Stomach smooth muscle (tissue), 2 donors: Measurements from ENCODE around the gene CCT8.
"Not testable (repeated sequence)": the region's sequence is repeated elsewhere in the genome, so short reads cannot be mapped to it uniquely, and the experiment has no call there.

Experiments used
- H3K27ac ChIP-seq: one replicate; pipeline ENCODE4 v1.7.0; 2013; ENCODE audit warnings: mild to moderate bottlenecking, low read length, inconsistent platforms
- H3K27me3 ChIP-seq, 2 donors: one replicate each; pipeline ENCODE4 v1.7.0; 2013; ENCODE audit warnings: low read length in 2 of 2; ENCODE audit not compliant: insufficient read depth in 2 of 2, control insufficient read depth in 1 of 2
- H3K36me3 ChIP-seq, 2 donors: one replicate each; pipeline ENCODE4 v1.7.0; 2013; ENCODE audit warnings: low read length in 2 of 2; ENCODE audit not compliant: control insufficient read depth in 2 of 2, insufficient read depth in 2 of 2
- H3K4me1 ChIP-seq: one replicate; pipeline ENCODE4 v1.7.0; 2013; ENCODE audit warnings: low read length; ENCODE audit not compliant: control insufficient read depth, insufficient read depth
- H3K4me3 ChIP-seq, 2 donors: one replicate each; pipeline ENCODE4 v1.7.0; 2013; ENCODE audit warnings: low read length in 2 of 2
- H3K9ac ChIP-seq, 2 donors: one replicate each; pipeline ENCODE4 v1.7.0; 2013; ENCODE audit warnings: low read length in 2 of 2, mild to moderate bottlenecking in 1 of 2
- H3K9me3 ChIP-seq, 2 donors: one replicate each; pipeline ENCODE4 v1.7.0; 2013; ENCODE audit warnings: low read length in 2 of 2; ENCODE audit not compliant: control insufficient read depth in 2 of 2
- donor health status: healthy.
- donor health status: Pancreatic carcinoma.

Gene CCT8

DNA sequence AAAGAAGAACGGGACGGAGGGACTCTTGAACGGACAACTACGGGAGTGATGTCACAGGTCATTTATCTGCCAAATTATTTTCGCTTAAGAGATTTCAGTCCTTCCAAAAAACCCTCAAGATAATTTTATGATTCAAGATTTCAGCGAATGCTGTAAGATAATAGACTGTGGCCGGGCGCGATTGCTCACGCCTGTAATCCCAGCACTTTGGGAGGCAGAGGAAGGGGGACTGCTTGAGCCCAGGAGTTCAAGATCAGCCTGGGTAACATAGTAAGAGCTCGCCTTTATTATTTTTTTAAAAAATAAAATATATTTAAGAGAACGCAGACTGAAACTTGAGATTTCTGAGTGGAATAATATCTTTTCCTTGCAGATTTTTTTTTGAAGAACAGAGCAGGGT is 54.9 kb downstream of the CCT8 start:
- Histone ChIP-seq H3K9ac (peak overlapping the region; percentile 68 to 72), H3K4me1 (peaks cover 5% of the 10 kb centered on the region), H3K36me3 (no peaks in the 10 kb centered on the region), H3K27ac (peak overlapping the region; percentile 46), H3K9me3 (no peaks in the 10 kb centered on the region), H3K27me3 (no peaks in the 10 kb centered on the region), H3K4me3 (peak overlapping the region; percentile 76 to 98)

DNA sequence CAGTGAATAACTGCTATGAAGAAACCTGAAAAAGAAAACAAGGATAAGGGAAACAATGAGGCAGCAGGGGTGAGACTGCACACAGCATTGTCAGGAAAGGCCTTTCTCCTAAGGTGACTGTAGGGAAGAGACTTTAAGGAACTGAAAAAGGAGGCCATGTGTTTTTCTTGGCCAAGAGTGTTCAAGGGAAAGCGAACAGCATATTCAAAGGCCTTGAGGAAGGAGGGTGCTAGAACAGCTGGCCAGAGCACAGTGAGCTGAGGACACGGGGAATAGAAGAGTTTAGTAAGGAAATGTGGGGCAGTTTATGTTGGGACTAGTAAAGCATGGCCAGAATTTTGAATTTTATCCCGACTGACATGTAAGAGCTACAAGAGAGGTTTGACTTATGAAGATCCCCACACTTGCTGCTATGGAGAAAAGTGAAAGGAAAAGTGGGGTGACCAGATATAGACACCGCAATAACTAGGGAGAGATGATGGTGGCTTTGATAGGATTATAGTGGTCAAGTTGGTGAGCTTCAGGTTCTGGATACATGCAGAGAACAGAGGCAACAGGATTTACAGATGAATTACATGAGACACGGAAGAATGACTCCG is 55.7 kb downstream of the CCT8 start:
- Histone ChIP-seq H3K4me3 (peak overlapping the region; percentile 76 to 98), H3K27me3 (no peaks in the 10 kb centered on the region), H3K9ac (peak overlapping the region in 1 of 2 donors; percentile 68), H3K36me3 (no peaks in the 10 kb centered on the region), H3K9me3 (no peaks in the 10 kb centered on the region), H3K4me1 (peaks cover 5% of the 10 kb centered on the region), H3K27ac (no peak overlapping the region)

DNA sequence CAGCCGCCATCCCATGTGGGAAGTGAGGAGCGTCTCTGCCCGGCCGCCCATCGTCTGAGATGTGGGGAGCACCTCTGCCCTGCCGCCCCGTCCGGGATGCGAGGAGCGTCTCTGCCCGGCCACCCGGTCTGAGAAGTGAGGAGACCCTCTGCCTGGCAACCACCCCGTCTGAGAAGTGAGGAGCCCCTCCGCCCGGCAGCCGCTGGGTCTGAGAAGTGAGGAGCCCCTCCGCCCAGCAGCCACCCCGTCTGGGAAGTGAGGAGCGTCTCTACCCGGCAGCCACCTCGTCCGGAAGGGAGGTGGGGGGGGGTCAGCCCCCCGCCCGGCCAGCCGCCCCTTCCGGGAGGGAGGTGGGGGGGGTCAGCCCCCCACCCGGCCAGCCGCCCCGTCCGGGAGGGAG is 62.2 kb downstream of the CCT8 start:
- not testable (repeated sequence) for H3K4me1 ChIP-seq, H3K9me3 ChIP-seq, H3K27me3 ChIP-seq, H3K4me3 ChIP-seq, H3K9ac ChIP-seq, H3K27ac ChIP-seq
- peaks cover 7 to 11% of the 10 kb centered on the region in 2 donors for H3K36me3 ChIP-seq

DNA sequence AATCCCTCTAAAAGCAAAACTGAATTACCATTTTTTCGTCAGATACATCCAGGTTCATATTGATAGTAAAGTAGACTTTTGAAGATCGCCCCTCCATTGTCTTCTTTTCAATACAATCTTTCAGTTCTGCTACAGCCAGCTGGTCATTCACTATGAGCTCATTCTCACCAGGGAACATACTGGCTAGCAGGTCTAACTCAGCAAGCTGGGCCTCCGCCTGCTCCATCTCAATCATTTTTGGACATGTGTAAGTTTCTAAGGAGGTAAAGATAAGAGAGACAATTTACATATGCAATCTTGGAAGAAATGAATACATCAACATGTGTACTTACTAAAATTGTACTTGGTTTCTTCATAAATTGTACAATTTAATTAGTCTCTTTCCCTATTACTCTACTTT is 65.1 kb downstream of the CCT8 start:
- H3K27ac ChIP-seq = no peak overlapping the region
- peaks cover 7 to 11% of the 10 kb centered on the region in 2 donors for H3K36me3 ChIP-seq
- H3K27me3 ChIP-seq = no peaks in the 10 kb centered on the region
- no peak overlapping the region for H3K4me3 ChIP-seq
- no peak overlapping the region for H3K9ac ChIP-seq
- H3K4me1 ChIP-seq = no peaks in the 10 kb centered on the region
- no peaks in the 10 kb centered on the region for H3K9me3 ChIP-seq

DNA sequence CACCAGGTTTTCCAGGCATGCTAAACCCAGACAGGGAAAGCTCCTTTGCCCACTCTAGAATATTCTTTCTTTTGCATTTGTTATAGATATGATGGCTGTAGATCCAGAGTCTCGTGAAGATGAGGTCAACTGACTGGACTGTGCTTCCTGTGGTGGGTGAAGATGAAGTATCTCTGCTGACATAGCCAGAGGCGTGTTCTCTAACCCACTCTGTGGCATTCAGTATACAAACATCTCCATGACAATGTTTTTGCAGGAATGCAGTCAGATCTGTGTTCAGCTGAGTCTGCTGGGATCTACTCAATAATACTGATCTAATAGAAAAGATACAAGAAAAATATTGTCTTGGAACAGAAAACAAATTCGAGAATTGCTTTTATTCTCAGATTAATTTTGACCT is 65.6 kb downstream of the CCT8 start:
- no peaks in the 10 kb centered on the region for H3K27me3 ChIP-seq
- no peak overlapping the region for H3K27ac ChIP-seq
- no peak overlapping the region for H3K4me3 ChIP-seq
- no peaks in the 10 kb centered on the region for H3K9me3 ChIP-seq
- no peak overlapping the region for H3K9ac ChIP-seq
- H3K4me1 ChIP-seq = peaks cover under 1% of the 10 kb centered on the region
- H3K36me3 ChIP-seq = peaks cover 7 to 11% of the 10 kb centered on the region in 2 donors

DNA sequence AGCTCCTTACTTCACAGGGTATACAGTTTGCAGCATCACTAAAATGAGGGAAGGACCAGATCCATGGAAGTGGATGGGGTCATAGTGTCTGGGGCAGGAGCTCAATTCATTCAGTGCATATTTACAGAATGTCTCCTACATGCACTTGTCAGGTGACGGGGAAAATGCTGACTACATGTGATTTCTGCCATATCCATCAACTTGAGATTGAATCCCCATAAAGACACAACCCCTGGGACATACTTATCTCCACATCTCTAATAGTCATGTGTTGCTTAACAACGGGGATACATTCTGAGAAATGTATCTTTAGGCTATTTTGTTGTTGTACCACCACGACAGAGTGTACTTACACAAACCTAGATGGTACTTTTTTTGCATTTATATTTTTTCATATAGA is 66.3 kb downstream of the CCT8 start:
- no peak overlapping the region for H3K27ac ChIP-seq
- H3K36me3 ChIP-seq = peaks cover 7 to 11% of the 10 kb centered on the region in 2 donors
- H3K9ac ChIP-seq = no peak overlapping the region

More for the DNA sequence above, 66.3 kb downstream of the CCT8 start:
- no peak overlapping the region for H3K4me3 ChIP-seq
- no peaks in the 10 kb centered on the region for H3K9me3 ChIP-seq
- H3K27me3 ChIP-seq = no peaks in the 10 kb centered on the region
- peaks cover 7% of the 10 kb centered on the region for H3K4me1 ChIP-seq
